ENCODE data around the gene NFIA. TPM values are rescaled to one million over a fixed set of nuclear protein-coding genes. Genes with fewer than 3 reads are reported as not detected.

NFIA gene
- polyA plus RNA-seq, 1 donor (not counting 4 experiments of a cell fraction or from before 2014, with no cell fraction given), result 14.7 TPM

DNA sequence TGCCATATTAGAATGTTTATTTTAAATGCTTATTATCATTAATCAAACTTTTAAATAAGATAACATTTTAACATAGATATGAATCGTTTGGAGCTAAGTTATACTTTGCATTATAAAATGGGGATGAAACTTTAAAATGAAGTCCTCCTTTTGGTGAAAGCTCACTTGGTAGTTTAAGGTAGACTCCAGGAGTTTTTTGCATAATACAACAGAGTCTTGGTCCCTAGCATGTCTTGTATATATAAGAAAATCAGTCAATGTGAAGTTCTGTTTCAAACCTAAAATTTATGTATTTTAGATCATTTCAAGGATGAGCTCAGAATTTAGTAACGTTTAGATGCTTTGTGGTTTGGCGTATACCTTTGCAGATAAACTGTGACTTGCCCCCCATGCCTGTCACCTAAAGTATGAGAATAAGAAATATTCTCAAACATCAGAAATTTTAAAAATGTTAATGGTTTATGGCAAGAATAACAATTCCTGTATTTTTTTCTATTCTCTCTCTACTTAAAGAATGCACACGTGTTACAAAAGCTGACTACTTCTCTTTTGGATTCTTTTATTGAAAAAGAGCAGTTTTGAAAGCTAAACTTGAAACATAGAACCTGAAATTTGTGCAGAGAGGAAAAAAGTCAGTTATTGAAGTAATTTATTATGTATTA is 3.8 kb downstream of the NFIA start:
- no peaks in the 10 kb centered on the region for H3K27me3 ChIP-seq (ENCODE audit: control insufficient read depth, extremely low read depth, insufficient read depth, low read length)
- no peak overlapping the region for H3K27ac ChIP-seq (ENCODE audit: control insufficient read depth, insufficient read depth, low read length)
- no peaks in the 10 kb centered on the region for H4K20me1 ChIP-seq (ENCODE audit: control insufficient read depth, extremely low read depth, insufficient read depth, low read length)
- no peaks in the 10 kb centered on the region for H3K9me1 ChIP-seq (ENCODE audit: control insufficient read depth, extremely low read depth, insufficient read depth, low read length)
- dilution Hi-C loops (cut with MboI; ENCODE audit: extremely low pct_ligation_motif_present, low sequenced_read_pairs), result no loop called here
- H3K36me3 ChIP-seq (ENCODE audit: control insufficient read depth in 2 of 2, extremely low read depth in 1 of 2, insufficient read depth in 2 of 2, low read length in 2 of 2), result peaks cover 4% of the 10 kb centered on the region in 2 experiments
- peak overlapping the region; percentile 93 for H3K4me2 ChIP-seq (ENCODE audit: control insufficient read depth, extremely low read depth, insufficient read depth, low read depth, low read length)
- DNase-seq (ENCODE audit: low read depth, low spot score) (no peak), FAIRE-seq (no peak)
- peaks cover 67% of the 10 kb centered on the region for H3K79me2 ChIP-seq (ENCODE audit: control insufficient read depth, insufficient read depth, low read length)
- peaks cover 15% of the 10 kb centered on the region for H3K4me1 ChIP-seq (ENCODE audit: control insufficient read depth, extremely low read depth, insufficient read depth, low read length)
- H3K9ac ChIP-seq (ENCODE audit: control insufficient read depth, extremely low read depth, insufficient read depth, low read length), result no peak overlapping the region
- no peak overlapping the region for H2AFZ ChIP-seq (ENCODE audit: control insufficient read depth, low read length)
- no peak overlapping the region for H3K4me3 ChIP-seq (ENCODE audit: control insufficient read depth in 2 of 3, extremely low read depth in 1 of 3, insufficient read depth in 2 of 3, low read depth in 1 of 3, low read length in 3 of 3)
- TF ChIP-seq, protein P1, sequence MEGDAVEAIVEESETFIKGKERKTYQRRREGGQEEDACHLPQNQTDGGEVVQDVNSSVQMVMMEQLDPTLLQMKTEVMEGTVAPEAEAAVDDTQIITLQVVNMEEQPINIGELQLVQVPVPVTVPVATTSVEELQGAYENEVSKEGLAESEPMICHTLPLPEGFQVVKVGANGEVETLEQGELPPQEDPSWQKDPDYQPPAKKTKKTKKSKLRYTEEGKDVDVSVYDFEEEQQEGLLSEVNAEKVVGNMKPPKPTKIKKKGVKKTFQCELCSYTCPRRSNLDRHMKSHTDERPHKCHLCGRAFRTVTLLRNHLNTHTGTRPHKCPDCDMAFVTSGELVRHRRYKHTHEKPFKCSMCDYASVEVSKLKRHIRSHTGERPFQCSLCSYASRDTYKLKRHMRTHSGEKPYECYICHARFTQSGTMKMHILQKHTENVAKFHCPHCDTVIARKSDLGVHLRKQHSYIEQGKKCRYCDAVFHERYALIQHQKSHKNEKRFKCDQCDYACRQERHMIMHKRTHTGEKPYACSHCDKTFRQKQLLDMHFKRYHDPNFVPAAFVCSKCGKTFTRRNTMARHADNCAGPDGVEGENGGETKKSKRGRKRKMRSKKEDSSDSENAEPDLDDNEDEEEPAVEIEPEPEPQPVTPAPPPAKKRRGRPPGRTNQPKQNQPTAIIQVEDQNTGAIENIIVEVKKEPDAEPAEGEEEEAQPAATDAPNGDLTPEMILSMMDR (optimal IDR thresholded peaks at IDR 0.05 in 1 of 3, IDR thresholded peaks at IDR 0.05 in 1 of 3, conservative IDR thresholded peaks at IDR 0.05 in 1 of 3; ENCODE audit: extremely low read depth in 1 of 3, insufficient read depth in 2 of 3, low read length in 3 of 3), result no peak
- no peak for TF ChIP-seq EZH2 (IDR thresholded peaks at IDR 0.05; ENCODE audit: low read length)
- no peaks in the 10 kb centered on the region for H3K9me3 ChIP-seq (ENCODE audit: control insufficient read depth, low read depth, low read length)

DNA sequence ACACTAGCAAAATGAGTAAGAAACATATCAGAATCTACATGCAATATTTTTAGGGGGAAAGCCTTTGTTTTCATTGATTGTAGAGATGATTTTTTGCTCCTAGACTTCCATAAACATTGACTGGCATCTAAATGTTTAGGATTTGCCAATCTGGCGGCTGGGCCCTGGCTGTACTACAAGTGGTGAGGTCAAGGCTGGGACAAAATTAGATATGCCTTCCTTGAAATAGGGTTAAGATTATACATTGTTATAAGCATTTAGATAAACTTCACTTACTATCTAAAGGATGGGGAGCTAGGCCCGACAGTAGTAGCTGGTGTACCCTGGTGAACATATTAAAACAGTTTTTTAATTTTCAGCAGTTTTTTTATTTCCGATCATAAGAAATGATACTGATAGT is 5.2 kb downstream of the NFIA start:
- dilution Hi-C loops (cut with MboI; ENCODE audit: extremely low pct_ligation_motif_present, low sequenced_read_pairs), result no loop called here
- Histone ChIP-seq H3K27me3 (ENCODE audit: control insufficient read depth, extremely low read depth, insufficient read depth, low read length) (no peaks in the 10 kb centered on the region), H3K9me3 (ENCODE audit: control insufficient read depth, low read depth, low read length) (no peaks in the 10 kb centered on the region), H3K4me3 (ENCODE audit: control insufficient read depth in 2 of 3, extremely low read depth in 1 of 3, insufficient read depth in 2 of 3, low read depth in 1 of 3, low read length in 3 of 3) (no peak overlapping the region), H3K4me2 (ENCODE audit: control insufficient read depth, extremely low read depth, insufficient read depth, low read depth, low read length) (no peak overlapping the region), H3K27ac (ENCODE audit: control insufficient read depth, insufficient read depth, low read length) (no peak overlapping the region), H3K36me3 (ENCODE audit: control insufficient read depth in 2 of 2, extremely low read depth in 1 of 2, insufficient read depth in 2 of 2, low read length in 2 of 2) (peaks cover 4% of the 10 kb centered on the region in 2 experiments), H3K4me1 (ENCODE audit: control insufficient read depth, extremely low read depth, insufficient read depth, low read length) (peaks cover 16% of the 10 kb centered on the region), H3K9me1 (ENCODE audit: control insufficient read depth, extremely low read depth, insufficient read depth, low read length) (no peaks in the 10 kb centered on the region), H4K20me1 (ENCODE audit: control insufficient read depth, extremely low read depth, insufficient read depth, low read length) (no peaks in the 10 kb centered on the region), H3K9ac (ENCODE audit: control insufficient read depth, extremely low read depth, insufficient read depth, low read length) (no peak overlapping the region), H3K79me2 (ENCODE audit: control insufficient read depth, insufficient read depth, low read length) (peaks cover 78% of the 10 kb centered on the region), H2AFZ (ENCODE audit: control insufficient read depth, low read length) (no peak overlapping the region)
- FAIRE-seq (no peak), DNase-seq (ENCODE audit: low read depth, low spot score) (no peak)
- TF ChIP-seq, protein P1 (optimal IDR thresholded peaks at IDR 0.05 in 1 of 3, IDR thresholded peaks at IDR 0.05 in 1 of 3, conservative IDR thresholded peaks at IDR 0.05 in 1 of 3; ENCODE audit: extremely low read depth in 1 of 3, insufficient read depth in 2 of 3, low read length in 3 of 3), result no peak
- TF ChIP-seq EZH2 (IDR thresholded peaks at IDR 0.05; ENCODE audit: low read length), result no peak
